ENCODE results near the gene PTTG1IP. TPM values are rescaled to one million over a fixed set of nuclear protein-coding genes. Genes with fewer than 3 reads are reported as not detected.

Gene PTTG1IP
- total and polyA plus RNA-seq, 10 of the 15 experiments (the other 5 are each of a cell fraction or from before 2014, with no cell fraction given) = 2.4 to 56.4 (median 44.4) TPM

DNA sequence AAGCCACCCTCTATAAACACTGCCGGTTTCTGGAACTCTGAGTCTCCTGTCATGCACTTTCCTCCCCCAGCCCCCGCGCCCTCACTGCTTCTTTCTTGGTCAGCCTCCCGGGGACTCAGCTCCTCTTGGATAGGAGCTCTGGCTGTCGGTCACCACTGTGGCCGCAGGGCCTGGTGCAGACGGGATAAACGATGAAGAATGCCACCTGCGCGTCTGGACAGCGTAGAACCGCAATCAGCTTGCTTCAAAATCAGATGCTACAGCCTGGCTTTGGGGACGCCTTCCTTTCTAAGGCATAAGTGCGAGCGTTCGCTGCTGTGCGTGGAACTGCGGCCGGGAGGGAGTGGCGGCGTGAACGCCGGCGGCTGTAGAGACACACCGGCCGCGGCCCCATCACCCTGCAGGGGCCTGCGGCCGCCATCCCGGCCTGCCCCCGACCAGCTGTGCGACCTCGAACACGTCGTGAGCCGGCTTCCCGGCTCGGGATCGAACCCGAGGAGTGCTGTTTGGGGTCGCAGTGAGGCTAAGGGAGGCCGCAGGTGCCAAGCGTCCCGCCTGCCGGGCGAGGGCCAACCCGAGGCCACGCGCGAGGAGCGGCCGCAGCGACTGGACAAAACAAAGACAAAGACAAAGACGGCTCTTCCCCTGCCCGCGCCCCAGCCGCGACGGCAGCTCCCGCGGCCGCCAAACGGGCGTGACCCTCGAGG is 688 bp downstream of the PTTG1IP start:
- no peak overlapping the region; the same call in none of the 2 replicates for H2AFZ ChIP-seq (ENCODE audit: control insufficient read depth, low read depth, low read length)
- BruUV-seq (replicated peaks) = no TSS peak
- no peaks in the 10 kb centered on the region; a peak in 1 of 4 replicates for H3K36me3 ChIP-seq (ENCODE audit: control insufficient read depth in 2 of 2, insufficient read depth in 2 of 2, low read length in 1 of 2)
- H3K79me2 ChIP-seq (ENCODE audit: control insufficient read depth, insufficient read depth, low read length) = peaks cover 54% of the 10 kb centered on the region
- H3K27ac ChIP-seq (ENCODE audit: control insufficient read depth, insufficient read depth) = peak overlapping the region; percentile 53
- H3K9me3 ChIP-seq (replicated peaks; ENCODE audit: control insufficient read depth, insufficient read depth, low read length) = no peaks in the 10 kb centered on the region
- RAD21 ChIA-PET (ENCODE audit: unreplicated experiment) = interaction anchor here (1.0 to 4.0 kb wide), 9 partner anchors 20 to 256 kb away, joined by 3 to 28 read pairs (median 7); partner anchors contain the start of genes SLX9, SUMO3 and UBE2G2
- SMC1A ChIA-PET (ENCODE audit: uncharacterized antibody, unreplicated experiment) = interaction anchor here (0.7 to 4.7 kb wide), 6 partner anchors 44 to 79 kb away, joined by 3 to 31 read pairs (median 6); partner anchors contain the start of gene UBE2G2
- H3K9ac ChIP-seq (ENCODE audit: control insufficient read depth, insufficient read depth, low read length) = peak overlapping the region; percentile 61
- POLR2A ChIA-PET = interaction anchor here (1.0 to 4.3 kb wide), 9 partner anchors 11 to 415 kb away, joined by 3 to 59 read pairs (median 4); partner anchors contain the start of genes POFUT2, SUMO3 and UBE2G2
- FAIRE-seq = no peak
- peaks cover 8% of the 10 kb centered on the region for H4K20me1 ChIP-seq (ENCODE audit: control insufficient read depth, insufficient read depth)
- intact Hi-C loops (cut with micrococcal nuclease; ENCODE audit: unreplicated experiment) = loop anchor here (5.0 kb wide), 2 partner anchors 56 to 71 kb away; partner anchors contain the start of genes SUMO3 and UBE2G2
- 2% methylated on average over 65 of the region's 65 CpGs for WGBS (ENCODE audit: insufficient coverage, insufficient replicate concordance, low lambda C conversion rate, missing lambda C conversion rate)
- peaks cover 18% of the 10 kb centered on the region for H3K4me1 ChIP-seq (ENCODE audit: control insufficient read depth, insufficient read depth, low read length)
- H3K4me3 ChIP-seq = peak overlapping the region; percentile 92
- no peaks in the 10 kb centered on the region for H3K27me3 ChIP-seq (replicated peaks in 1 of 2; ENCODE audit: control insufficient read depth in 2 of 2, insufficient read depth in 2 of 2, low read length in 1 of 2)
- H3K4me2 ChIP-seq (ENCODE audit: control insufficient read depth, insufficient read depth) = peak overlapping the region; percentile 89
- DNase-seq (ENCODE audit: low read depth, low spot score) = no peak
- ATAC-seq = no peak; the same call in 1 of the 3 replicates
- in situ Hi-C loops (cut with MboI) = no loop called here
- CTCF ChIA-PET = interaction anchor here (1.0 to 7.4 kb wide), 4 partner anchors 27 to 73 kb away, joined by 3 to 67 read pairs (median 14); partner anchors contain the start of genes ITGB2 and UBE2G2
- no peak for TF ChIP-seq ZNF687 (IDR thresholded peaks at IDR 0.05)
- 0 out of 2 replicates have a peak, but pooled peaks have one; percentile 50 for TF ChIP-seq SIN3A (IDR thresholded peaks at IDR 0.05; ENCODE audit: low read depth, low read length)
- TF ChIP-seq ATF7 (IDR thresholded peaks at IDR 0.05; ENCODE audit: low read depth) = no peak
- TF ChIP-seq MXI1 (IDR thresholded peaks at IDR 0.05; ENCODE audit: low read depth, low read length) = 0 out of 2 replicates have a peak, but pooled peaks have one; percentile 28
- TF ChIP-seq, protein P1, sequence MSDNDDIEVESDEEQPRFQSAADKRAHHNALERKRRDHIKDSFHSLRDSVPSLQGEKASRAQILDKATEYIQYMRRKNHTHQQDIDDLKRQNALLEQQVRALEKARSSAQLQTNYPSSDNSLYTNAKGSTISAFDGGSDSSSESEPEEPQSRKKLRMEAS (IDR thresholded peaks at IDR 0.05; ENCODE audit: low read depth, low read length) = no peak
- peak; percentile 28; the same call in 1 of the 2 replicates for TF ChIP-seq EED (IDR thresholded peaks at IDR 0.05; ENCODE audit: low read depth)
- TF ChIP-seq NR2C2 (IDR thresholded peaks at IDR 0.05; ENCODE audit: borderline replicate concordance, control insufficient read depth, insufficient read length, low read depth) = no peak
- no peak for TF ChIP-seq SREBF2 (IDR thresholded peaks at IDR 0.05; ENCODE audit: low read length)
- 0 out of 2 replicates have a peak, but pooled peaks have one; percentile 11 for TF ChIP-seq YY1 (IDR thresholded peaks at IDR 0.05; ENCODE audit: low read depth, low read length)
- no peak for TF ChIP-seq YBX1 (IDR thresholded peaks at IDR 0.05)
- peak; percentile 31; the same call in 1 of the 2 replicates for TF ChIP-seq NKRF (conservative IDR thresholded peaks at IDR 0.05)
- TF ChIP-seq HDAC2 (IDR thresholded peaks at IDR 0.05) = no peak
- TF ChIP-seq FOS (IDR thresholded peaks at IDR 0.05; ENCODE audit: borderline replicate concordance, extremely low read depth, insufficient read length) = no peak
- TF ChIP-seq EZH2 (IDR thresholded peaks at IDR 0.05; ENCODE audit: borderline replicate concordance, control insufficient read depth, low read depth, low read length) = no peak
- TF ChIP-seq RFX5 (IDR thresholded peaks at IDR 0.05; ENCODE audit: low read depth, low read length) = no peak
